Inferior parietal cortex (tissue), 1 donor: ENCODE measurements around the gene MPP2.
"Not testable (repeated sequence)": the region's sequence is repeated elsewhere in the genome, so short reads cannot be mapped to it uniquely, and the experiment has no call there.

ENCODE experiments used
- DNase-seq: peaks from one replicate; pipeline ENCODE4 v3.0.0-alpha.2; 2016; ENCODE audit errors: extremely low spot score

The MPP2 gene

GRCh38 chr17:43905400-43905984 lies 1.8 kb downstream of the MPP2 start:
- DNase-seq: no peak

GRCh38 chr17:43901861-43902589 lies 5.3 kb downstream of the MPP2 start:
- no peak for DNase-seq

- DNase-seq: no peak
Observed at GRCh38 chr17:43900858-43901754, 6.2 kb downstream of the MPP2 start.

GRCh38 chr17:43900183-43900857 lies 7.0 kb downstream of the MPP2 start:
- DNase-seq: peak; percentile 87

- DNase-seq: no peak
Observed at GRCh38 chr17:43898446-43898845, 8.9 kb downstream of the MPP2 start.

GRCh38 chr17:43897831-43898230 lies 9.5 kb downstream of the MPP2 start:
- no peak for DNase-seq

- DNase-seq: not testable (repeated sequence)
Observed at GRCh38 chr17:43894494-43894893, 12.8 kb downstream of the MPP2 start.

GRCh38 chr17:43892647-43892952 lies 14.7 kb downstream of the MPP2 start:
- DNase-seq: no peak

- DNase-seq: no peak
Observed at GRCh38 chr17:43891851-43892646, 15.3 kb downstream of the MPP2 start.

- DNase-seq: no peak
Observed at GRCh38 chr17:43890240-43890639, 17.1 kb downstream of the MPP2 start.

- no peak for DNase-seq
Observed at GRCh38 chr17:43888548-43888947, 18.8 kb downstream of the MPP2 start.

- no peak for DNase-seq
Observed at GRCh38 chr17:43882761-43883415, 24.4 kb downstream of the MPP2 start.

GRCh38 chr17:43881758-43882505 lies 25.4 kb downstream of the MPP2 start:
- no peak for DNase-seq

- DNase-seq: no peak
Observed at GRCh38 chr17:43881181-43881580, 26.2 kb downstream of the MPP2 start.

GRCh38 chr17:43880420-43880991 lies 26.8 kb downstream of the MPP2 start:
- DNase-seq: no peak

GRCh38 chr17:43879723-43880419 lies 27.5 kb downstream of the MPP2 start:
- DNase-seq: no peak

GRCh38 chr17:43878260-43879175 lies 28.8 kb downstream of the MPP2 start:
- peak; percentile 76 for DNase-seq
